GM18861 (cell line): ENCODE data around the gene DUSP14.

ENCODE experiments used
- ATAC-seq: cut with Tn5 transposase; IDR thresholded peaks from one replicate; pipeline ENCODE4 v1.9.1; 2021; ENCODE audit not compliant: unreplicated experiment

The DUSP14 gene

DNA sequence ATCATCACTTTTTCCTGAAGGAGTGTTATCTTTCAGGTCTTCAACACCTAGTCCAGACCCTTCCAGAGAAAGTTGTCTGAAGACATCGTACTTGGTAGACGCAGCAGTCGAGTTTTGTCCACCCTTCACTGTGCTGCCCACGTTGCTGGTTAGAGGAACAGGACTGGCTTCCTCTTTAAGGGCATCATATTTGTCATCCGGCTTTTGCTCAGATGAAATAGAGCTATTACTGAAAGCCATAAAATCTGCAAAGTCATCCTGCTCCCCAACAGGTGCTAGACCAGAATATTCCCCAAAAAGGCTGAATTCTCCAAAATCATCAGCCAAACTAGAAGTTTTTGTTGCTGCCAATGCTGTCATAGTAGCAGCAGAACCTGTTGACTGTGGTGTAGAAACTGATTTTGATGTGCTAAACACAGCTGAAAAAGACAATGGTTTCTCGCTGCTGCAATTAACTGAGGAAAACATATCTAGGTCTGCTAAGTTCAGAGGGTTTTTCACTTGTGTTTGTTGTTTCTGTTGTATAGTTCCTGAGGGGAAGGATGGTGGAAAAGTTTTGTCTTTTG, 63.8 kb downstream of the DUSP14 start:
- ATAC-seq = no peak

- no peak for ATAC-seq
Measured at GRCh38 chr17:37555386-37555785, 65.7 kb downstream of the DUSP14 start.

DNA sequence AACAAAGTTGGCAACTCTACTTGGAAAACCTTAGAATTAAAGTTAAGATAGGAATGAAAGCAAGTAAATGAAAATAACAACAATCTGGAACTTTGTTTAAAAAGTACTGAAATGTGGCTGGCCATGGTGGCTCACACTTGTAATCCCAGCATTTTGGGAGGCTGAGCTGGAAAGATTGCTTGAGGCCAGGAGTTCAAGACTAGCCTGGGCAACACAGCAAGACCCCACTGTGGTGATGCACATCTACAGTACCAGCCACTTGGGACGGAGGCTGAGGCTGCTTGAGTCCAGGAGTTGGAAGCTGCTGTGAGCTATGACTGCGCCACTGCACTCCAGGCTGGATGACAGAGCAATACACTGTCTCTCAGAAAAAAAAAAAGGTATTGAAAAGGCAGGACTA, 67.8 kb downstream of the DUSP14 start:
- ATAC-seq = no peak

GRCh38 chr17:37558299-37558698, 68.6 kb downstream of the DUSP14 start:
- no peak for ATAC-seq

DNA sequence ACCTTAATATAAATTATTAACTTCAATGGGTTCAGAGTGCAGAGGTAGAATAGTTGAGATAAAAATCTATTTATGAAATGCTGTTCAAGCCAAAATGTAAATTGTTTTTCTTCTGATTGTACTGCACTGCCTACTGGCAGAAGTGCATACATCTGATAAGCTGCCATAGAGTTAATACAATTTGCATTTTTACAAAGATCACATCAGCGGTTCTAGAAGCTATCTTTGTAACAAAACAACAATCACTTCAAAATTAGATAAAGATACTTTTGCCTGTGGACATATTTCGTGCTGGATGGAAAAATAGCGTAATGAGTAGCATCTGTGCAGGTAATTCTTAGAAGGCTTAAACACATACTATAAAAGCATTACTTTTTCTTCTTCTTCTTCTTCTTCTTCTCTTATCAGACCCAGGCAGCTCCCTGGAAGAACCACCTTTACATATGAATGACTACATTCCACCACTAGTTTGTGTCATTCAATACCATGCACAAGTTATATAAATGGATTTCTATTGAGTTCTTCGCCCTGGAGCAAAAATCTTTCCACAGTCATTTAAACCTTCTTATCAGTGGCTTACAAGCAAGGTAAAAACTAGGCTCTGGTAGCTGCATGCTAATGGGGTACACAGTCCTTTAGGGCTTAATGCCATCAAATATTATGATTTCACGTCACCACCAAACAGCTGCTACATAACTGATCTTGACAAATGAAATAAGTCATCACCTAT, 72.5 kb downstream of the DUSP14 start:
- ATAC-seq = no peak
